H9 (cell line): ENCODE measurements around the gene B4GALT3. TPM values are rescaled to one million over a fixed set of nuclear protein-coding genes. Genes with fewer than 3 reads are reported as not detected.

Experiments used
- DNase-seq: peaks from one replicate; pipeline ENCODE4 v3.0.0-alpha.2; 2017
- H2AFZ ChIP-seq: one replicate; pipeline ENCODE4 v1.6.1; 2013; ENCODE audit warnings: mild to moderate bottlenecking, low read length, control low read depth, moderate library complexity
- H2AK5ac ChIP-seq: 2 replicates; pipeline ENCODE4 v1.6.1; 2013; ENCODE audit warnings: low read length, control low read depth, mixed read lengths; ENCODE audit not compliant: insufficient read length
- H2BK120ac ChIP-seq: one replicate; pipeline ENCODE4 v1.6.1; 2013; ENCODE audit warnings: low read depth, mild to moderate bottlenecking, low read length, control low read depth, inconsistent platforms; ENCODE audit not compliant: poor library complexity, severe bottlenecking
- H2BK12ac ChIP-seq: 2 replicates; pipeline ENCODE4 v1.6.1; 2013; ENCODE audit warnings: low read length, control low read depth, mixed read lengths, low read depth; ENCODE audit not compliant: insufficient read length
- H2BK15ac ChIP-seq: 2 replicates; pipeline ENCODE4 v1.6.1; 2013; ENCODE audit warnings: low read depth, low read length, control low read depth
- H2BK20ac ChIP-seq: one replicate; pipeline ENCODE4 v1.6.1; 2013; ENCODE audit warnings: low read depth, mild to moderate bottlenecking, low read length, control low read depth, inconsistent platforms; ENCODE audit not compliant: poor library complexity, severe bottlenecking
- H2BK5ac ChIP-seq: 2 replicates; pipeline ENCODE4 v1.6.1; 2013; ENCODE audit warnings: low read length, control low read depth, mixed read lengths; ENCODE audit not compliant: insufficient read length
- H3K14ac ChIP-seq: 2 replicates; pipeline ENCODE4 v1.6.1; 2013; ENCODE audit warnings: low read length, control low read depth; ENCODE audit not compliant: insufficient read depth
- H3K18ac ChIP-seq: 2 replicates; pipeline ENCODE4 v1.6.1; 2013; ENCODE audit warnings: low read depth, mild to moderate bottlenecking, mixed read lengths, low read length, control low read depth; ENCODE audit not compliant: insufficient read length
- H3K23ac ChIP-seq: 2 replicates; pipeline ENCODE4 v1.6.1; 2013; ENCODE audit warnings: low read length, control low read depth, mixed read lengths, low read depth; ENCODE audit not compliant: insufficient read length
- H3K23me2 ChIP-seq: 2 replicates; pipeline ENCODE4 v1.6.1; 2013; ENCODE audit warnings: low read depth, mild to moderate bottlenecking, mixed read lengths, low read length, control low read depth; ENCODE audit not compliant: insufficient read length, poor library complexity, severe bottlenecking
- H3K27ac ChIP-seq: 2 replicates; pipeline ENCODE4 v1.5.1; 2013; ENCODE audit warnings: low read length, control low read depth, mixed read lengths, low read depth; ENCODE audit not compliant: insufficient read length
- H3K27me3 ChIP-seq: 2 replicates; pipeline ENCODE4 v1.6.1; 2013; ENCODE audit warnings: low read length, control low read depth, inconsistent platforms; ENCODE audit not compliant: insufficient read depth
- H3K4ac ChIP-seq: 2 replicates; pipeline ENCODE4 v1.6.1; 2013; ENCODE audit warnings: low read depth, mild to moderate bottlenecking, control low read depth, inconsistent platforms, low read length, moderate library complexity
- H3K4me1 ChIP-seq: 2 replicates; pipeline ENCODE4 v1.6.1; 2013; ENCODE audit warnings: low read length, control low read depth, inconsistent platforms; ENCODE audit not compliant: insufficient read depth
- H3K4me2 ChIP-seq: 2 replicates; pipeline ENCODE4 v1.6.1; 2013; ENCODE audit warnings: low read length, control low read depth, mixed read lengths; ENCODE audit not compliant: insufficient read length, insufficient read depth
- H3K56ac ChIP-seq: 2 replicates; pipeline ENCODE4 v1.6.1; 2013; ENCODE audit warnings: low read depth, mild to moderate bottlenecking, mixed read lengths, low read length, control low read depth; ENCODE audit not compliant: insufficient read length
- H3K79me1 ChIP-seq: 2 replicates; pipeline ENCODE4 v1.6.1; 2013; ENCODE audit warnings: low read depth, mild to moderate bottlenecking, moderate library complexity, low read length, control low read depth, inconsistent platforms; ENCODE audit not compliant: insufficient read depth, poor library complexity, severe bottlenecking
- H3K79me2 ChIP-seq: 2 replicates; pipeline ENCODE4 v1.6.1; 2013; ENCODE audit warnings: low read length, control low read depth, inconsistent platforms; ENCODE audit not compliant: insufficient read depth
- H3K9ac ChIP-seq: 2 replicates; pipeline ENCODE4 v1.6.1; 2013; ENCODE audit warnings: low read length, control low read depth, mixed read lengths; ENCODE audit not compliant: insufficient read length; ENCODE audit errors: extremely low read depth
- H3K9me3 ChIP-seq: one replicate; pipeline ENCODE4 v1.6.1; 2013; ENCODE audit warnings: low read depth, low read length, inconsistent platforms; ENCODE audit not compliant: control insufficient read depth
- H3T11ph ChIP-seq: one replicate; pipeline ENCODE4 v1.6.1; 2013; ENCODE audit warnings: mild to moderate bottlenecking, low read length, control low read depth, inconsistent platforms
- H4K20me1 ChIP-seq: one replicate; pipeline ENCODE4 v1.6.1; 2013; ENCODE audit not compliant: control insufficient read depth, insufficient read length, insufficient read depth
- H4K5ac ChIP-seq: 2 replicates; pipeline ENCODE4 v1.6.1; 2013; ENCODE audit warnings: low read depth, mild to moderate bottlenecking, mixed read lengths, low read length, control low read depth; ENCODE audit not compliant: insufficient read length
- H4K8ac ChIP-seq: replicated peaks from 2 replicates; pipeline ENCODE4 v1.6.1; 2013; ENCODE audit warnings: low read length, control low read depth, mixed read lengths, low read depth; ENCODE audit not compliant: insufficient read length
- H4K91ac ChIP-seq: 2 replicates; pipeline ENCODE4 v1.6.1; 2013; ENCODE audit warnings: low read depth, mild to moderate bottlenecking, moderate library complexity, mixed read lengths, low read length, control low read depth; ENCODE audit not compliant: insufficient read length
- H3K27ac Mint-ChIP-seq, 3 experiments: 2 replicates in 2 of 3; 3 replicates in 1 of 3; pipeline ENCODE4 v1.8.0; 2020 to 2021; ENCODE audit warnings: mixed read lengths in 3 of 3, mild to moderate bottlenecking in 1 of 3, moderate library complexity in 1 of 3
- H3K27me3 Mint-ChIP-seq: 2 replicates; pipeline ENCODE4 v1.8.0; 2021; ENCODE audit warnings: low read depth, mild to moderate bottlenecking, moderate library complexity, mixed read lengths
- H3K36me3 Mint-ChIP-seq, 3 experiments: 2 replicates in 2 of 3; 3 replicates in 1 of 3; pipeline ENCODE4 v1.8.0; 2020 to 2021; ENCODE audit warnings: low read depth in 3 of 3, mixed read lengths in 3 of 3; ENCODE audit not compliant: insufficient read depth in 1 of 3
- H3K4me1 Mint-ChIP-seq, 2 experiments: 2 replicates each; pipeline ENCODE4 v1.8.0; 2020; ENCODE audit warnings: mixed read lengths in 2 of 2
- H3K4me3 Mint-ChIP-seq, 2 experiments: 2 replicates in 1 of 2; 3 replicates in 1 of 2; pipeline ENCODE4 v1.8.0; 2020 to 2021; ENCODE audit warnings: mild to moderate bottlenecking in 2 of 2, mixed read lengths in 2 of 2, moderate library complexity in 1 of 2
- H3K9me3 Mint-ChIP-seq, 2 experiments: 2 replicates in 1 of 2; 3 replicates in 1 of 2; pipeline ENCODE4 v1.8.0; 2020; ENCODE audit warnings: mild to moderate bottlenecking in 2 of 2, mixed read lengths in 2 of 2, moderate library complexity in 1 of 2
- CTCF ChIP-seq: fragments of 200-600 bp; sonication (generic); conservative IDR thresholded peaks from 3 replicates; pipeline ENCODE4 v1.8.0; 2021; ENCODE audit warnings: antibody characterized with exemption, mild to moderate bottlenecking
- WGBS: extraction: QIAGEN DNeasy Blood & Tissue Kit; methylation state at CpG from one replicate; pipeline ENCODE4 v1.1.7; 2013; ENCODE audit warnings: missing lambda C conversion rate, low lambda C conversion rate, mixed read lengths; ENCODE audit not compliant: insufficient read length; ENCODE audit errors: extremely low coverage; 5-methylcytosine and 5-hydroxymethylcytosine counted together
- total RNA-seq: library from RNA; stranded (reverse); gene quantifications from 2 replicates; pipeline ENCODE4 v1.2.1, GENCODE V29; 2021

Gene B4GALT3
- total RNA-seq, 1 experiment from 2014 or later, result 31.8 TPM

GRCh38 chr1:161214369-161214768, 37.1 kb upstream of the B4GALT3 start:
- H3K14ac ChIP-seq, result no peak overlapping the region
- no peaks in the 10 kb centered on the region for H3K9me3 ChIP-seq
- H2BK12ac ChIP-seq, result no peak overlapping the region
- H3K27ac Mint-ChIP-seq, result peak overlapping the region in 1 of 3 experiments; percentile 65; a peak in 2 of 7 replicates
- H3T11ph ChIP-seq, result no peak overlapping the region
- H4K20me1 ChIP-seq, result no peaks in the 10 kb centered on the region
- H3K23me2 ChIP-seq, result no peaks in the 10 kb centered on the region
- H2BK120ac ChIP-seq, result no peak overlapping the region
- H3K56ac ChIP-seq, result no peak overlapping the region
- no peaks in the 10 kb centered on the region for H3K79me1 ChIP-seq
- H2AFZ ChIP-seq, result no peak overlapping the region
- TF ChIP-seq CTCF, result no peak
- H2BK5ac ChIP-seq, result no peak overlapping the region
- H3K4ac ChIP-seq, result no peak overlapping the region
- H3K4me1 Mint-ChIP-seq, result peaks cover 24 to 29% of the 10 kb centered on the region in 2 experiments
- no peaks in the 10 kb centered on the region for H3K79me2 ChIP-seq
- H3K9me3 Mint-ChIP-seq, result no peaks in the 10 kb centered on the region
- no peak overlapping the region for H3K27ac ChIP-seq
- no peak overlapping the region for H4K5ac ChIP-seq
- no peak for DNase-seq
- no peak overlapping the region for H4K8ac ChIP-seq
- no peak overlapping the region for H3K4me3 Mint-ChIP-seq
- H3K18ac ChIP-seq, result no peak overlapping the region
- WGBS, result no CpG with 5 or more reads among the region's 9 CpGs
- no peak overlapping the region for H2BK15ac ChIP-seq
- no peak overlapping the region for H3K23ac ChIP-seq
- peaks cover 23 to 54% (median 52%) of the 10 kb centered on the region in 3 experiments for H3K36me3 Mint-ChIP-seq
- no peak overlapping the region for H2BK20ac ChIP-seq
- H4K91ac ChIP-seq, result no peak overlapping the region
- no peaks in the 10 kb centered on the region for H3K27me3 ChIP-seq
- peaks cover 6% of the 10 kb centered on the region; the same call in 1 of the 2 replicates for H3K4me1 ChIP-seq
- H3K9ac ChIP-seq, result no peak overlapping the region
- H3K27me3 Mint-ChIP-seq, result no peaks in the 10 kb centered on the region
- H2AK5ac ChIP-seq, result no peak overlapping the region
- H3K4me2 ChIP-seq, result no peak overlapping the region
